Common myeloid progenitor, CD34-positive (primary cell): Measurements from ENCODE around the gene PITPNC1.
"Not testable (repeated sequence)": the region's sequence is repeated elsewhere in the genome, so short reads cannot be mapped to it uniquely, and the experiment has no call there.

Experiments
- CTCF ChIA-PET: fragments of 350-600 bp; sonication (Branson Sonifier 250); formaldehyde crosslinking; loops from one replicate; lab custom pipeline; 2021; ENCODE audit warnings: antibody characterized with exemption; lab: Charles Lee
- POLR2A ChIA-PET: fragments of 350-600 bp; sonication (Branson Sonifier 250); formaldehyde crosslinking; loops from one replicate; lab custom pipeline; 2021; ENCODE audit warnings: antibody characterized with exemption; lab: Charles Lee
- DNase-seq, 3 donors: peaks; one replicate each; pipeline versions ENCODE4 v3.0.0 to v3.0.0-alpha.2; 2013
- H3K27ac ChIP-seq, 2 experiments: 1 replicate in 1 of 2; 2 replicates in 1 of 2; pipeline ENCODE4 v1.7.0; 2013; ENCODE audit warnings: inconsistent platforms in 2 of 2, low read length in 2 of 2, mild to moderate bottlenecking in 2 of 2, low read depth in 1 of 2, moderate library complexity in 1 of 2; ENCODE audit not compliant: severe bottlenecking in 2 of 2, insufficient read depth in 1 of 2, poor library complexity in 1 of 2
- H3K27me3 ChIP-seq, 5 experiments: replicated peaks in 2 of 5; 1 replicate in 3 of 5; 2 replicates in 2 of 5; pipeline versions ENCODE4 v1.6.1 to v1.7.0; 2013; ENCODE audit warnings: low read length in 4 of 5, mild to moderate bottlenecking in 2 of 5, moderate library complexity in 2 of 5, inconsistent platforms in 1 of 5; ENCODE audit not compliant: insufficient read depth in 5 of 5, control insufficient read depth in 4 of 5
- H3K36me3 ChIP-seq, 4 experiments: 1 replicate in 2 of 4; 2 replicates in 2 of 4; pipeline versions ENCODE4 v1.6.1 to v1.7.0; 2013; ENCODE audit warnings: low read length in 3 of 4, control low read depth in 1 of 4, mild to moderate bottlenecking in 1 of 4; ENCODE audit not compliant: control insufficient read depth in 4 of 4, insufficient read depth in 4 of 4
- H3K4me1 ChIP-seq, 4 experiments: 1 replicate in 3 of 4; 2 replicates in 1 of 4; pipeline versions ENCODE4 v1.6.1 to v1.7.1; 2013; ENCODE audit warnings: low read length in 3 of 4, mild to moderate bottlenecking in 3 of 4, control low read depth in 1 of 4, inconsistent platforms in 1 of 4, moderate library complexity in 1 of 4; ENCODE audit not compliant: control insufficient read depth in 4 of 4, insufficient read depth in 4 of 4; ENCODE audit errors: control extremely low read depth in 1 of 4
- H3K4me3 ChIP-seq, 7 experiments: 1 replicate in 4 of 7; 2 replicates in 3 of 7; pipeline versions ENCODE4 v1.5.1 to v1.7.0; 2013; ENCODE audit warnings: mild to moderate bottlenecking in 7 of 7, low read length in 6 of 7, moderate library complexity in 6 of 7, inconsistent platforms in 2 of 7, low read depth in 2 of 7, control low read depth in 1 of 7; ENCODE audit not compliant: insufficient read depth in 4 of 7, control insufficient read depth in 1 of 7; ENCODE audit errors: extremely low read depth in 1 of 7
- H3K9me3 ChIP-seq, 5 experiments: 1 replicate in 4 of 5; 2 replicates in 1 of 5; pipeline versions ENCODE4 v1.6.1 to v1.7.1; 2013; ENCODE audit warnings: low read length in 4 of 5, mild to moderate bottlenecking in 2 of 5, inconsistent platforms in 1 of 5, low read depth in 1 of 5, moderate library complexity in 1 of 5; ENCODE audit not compliant: control insufficient read depth in 4 of 5, insufficient read depth in 2 of 5; ENCODE audit errors: control extremely low read depth in 1 of 5
- WGBS: methylation state at CpG from one replicate; pipeline ENCODE4 v1.1.5; 2013; ENCODE audit not compliant: insufficient coverage; 5-methylcytosine and 5-hydroxymethylcytosine counted together

The PITPNC1 gene

GRCh38 chr17:67511012-67511411, 133.9 kb downstream of the PITPNC1 start:
- ChIA-PET CTCF (no interaction called here), POLR2A (no interaction called here)
- no peaks in the 10 kb centered on the region for H3K27me3 ChIP-seq
- no CpG with 5 or more reads among the region's 3 CpGs for WGBS
- peaks cover 0 to 12% (median 0%) of the 10 kb centered on the region in 5 experiments for H3K9me3 ChIP-seq
- H3K4me1 ChIP-seq = peaks cover 0 to 3% (median 0%) of the 10 kb centered on the region in 4 experiments
- no peaks in the 10 kb centered on the region for H3K36me3 ChIP-seq
- DNase-seq = no peak
- H3K4me3 ChIP-seq = no peak overlapping the region
- H3K27ac ChIP-seq = no peak overlapping the region

GRCh38 chr17:67511804-67512203, 134.7 kb downstream of the PITPNC1 start:
- H3K4me3 ChIP-seq = no peak overlapping the region
- peaks cover 0 to 3% (median 0%) of the 10 kb centered on the region in 4 experiments for H3K4me1 ChIP-seq
- ChIA-PET CTCF (no interaction called here), POLR2A (no interaction called here)
- 90% methylated on average over 2 of the region's 2 CpGs for WGBS
- H3K27ac ChIP-seq = no peak overlapping the region
- H3K27me3 ChIP-seq = no peaks in the 10 kb centered on the region
- H3K36me3 ChIP-seq = no peaks in the 10 kb centered on the region
- peaks cover 0 to 12% (median under 1%) of the 10 kb centered on the region in 5 experiments for H3K9me3 ChIP-seq
- DNase-seq = no peak

- H3K4me3 ChIP-seq = no peak overlapping the region
- ChIA-PET CTCF (no interaction called here), POLR2A (no interaction called here)
- DNase-seq = no peak
- peaks cover 0 to 5% (median 3%) of the 10 kb centered on the region in 5 experiments for H3K9me3 ChIP-seq
- peaks cover 0 to 2% (median 1%) of the 10 kb centered on the region in 4 experiments for H3K4me1 ChIP-seq
- H3K36me3 ChIP-seq = no peaks in the 10 kb centered on the region
- H3K27me3 ChIP-seq = no peaks in the 10 kb centered on the region
- 69% methylated on average over 3 of the region's 4 CpGs for WGBS
- no peak overlapping the region for H3K27ac ChIP-seq
These were observed 137.9 kb downstream of the PITPNC1 start for GRCh38 chr17:67514998-67515397.

- Histone ChIP-seq H3K27ac (no peak overlapping the region), H3K4me1 (peaks cover 0 to 8% (median 7%) of the 10 kb centered on the region in 4 experiments), H3K36me3 (no peaks in the 10 kb centered on the region), H3K27me3 (no peaks in the 10 kb centered on the region), H3K9me3 (peaks cover 0 to 5% (median 3%) of the 10 kb centered on the region in 5 experiments), H3K4me3 (no peak overlapping the region)
- CTCF ChIA-PET = no interaction called here
- 95% methylated on average over 4 of the region's 10 CpGs for WGBS
- no peak for DNase-seq
- POLR2A ChIA-PET = no interaction called here
These were observed 138.5 kb downstream of the PITPNC1 start for GRCh38 chr17:67515490-67516083.

- H3K9me3 ChIP-seq, POLR2A ChIA-PET, H3K27me3 ChIP-seq, H3K4me3 ChIP-seq, DNase-seq, H3K27ac ChIP-seq, H3K36me3 ChIP-seq: not testable (repeated sequence)
- H3K4me1 ChIP-seq = peaks cover 6 to 14% (median 11%) of the 10 kb centered on the region in 4 experiments
- 100% methylated on average over 6 of the region's 10 CpGs for WGBS
- CTCF ChIA-PET = interaction anchor here (0.6 kb wide), 1 partner anchor 95 kb away, joined by 3 read pairs; no protein-coding TSS in a partner anchor
These were observed 139.5 kb downstream of the PITPNC1 start for GRCh38 chr17:67516571-67516970.

GRCh38 chr17:67517325-67517724, 140.2 kb downstream of the PITPNC1 start:
- Histone ChIP-seq H3K27me3 (no peaks in the 10 kb centered on the region), H3K4me3 (no peak overlapping the region), H3K27ac (no peak overlapping the region), H3K36me3 (no peaks in the 10 kb centered on the region), H3K9me3 (peaks cover 0 to 5% (median 3%) of the 10 kb centered on the region in 5 experiments), H3K4me1 (peaks cover 6 to 14% (median 11%) of the 10 kb centered on the region in 4 experiments)
- ChIA-PET CTCF (no interaction called here), POLR2A (no interaction called here)
- DNase-seq = peak in 1 of 3 donors; percentile 4
- WGBS = no CpG with 5 or more reads among the region's 1 CpG

GRCh38 chr17:67518876-67519275, 141.8 kb downstream of the PITPNC1 start:
- no peak overlapping the region for H3K27ac ChIP-seq
- ChIA-PET POLR2A (no interaction called here), CTCF (interaction anchor here (0.9 kb wide), 1 partner anchor 8 kb away, joined by 3 read pairs; no protein-coding TSS in a partner anchor)
- no peak for DNase-seq
- H3K4me1 ChIP-seq = peaks cover 6 to 14% (median 11%) of the 10 kb centered on the region in 4 experiments
- H3K36me3 ChIP-seq = no peaks in the 10 kb centered on the region
- 100% methylated on average over 1 of the region's 3 CpGs for WGBS
- no peaks in the 10 kb centered on the region for H3K27me3 ChIP-seq
- H3K9me3 ChIP-seq = peaks cover 0 to 5% (median 3%) of the 10 kb centered on the region in 5 experiments
- H3K4me3 ChIP-seq = no peak overlapping the region
